NB4 (cell line): ENCODE results near the gene ALDOB.

Experiments used
- DNase-seq: peaks from one replicate; pipeline ENCODE4 v3.0.0; 2010; ENCODE audit warnings: low read depth
- H3K4me3 ChIP-seq: one replicate; pipeline ENCODE4 v1.5.1; 2011; ENCODE audit warnings: mild to moderate bottlenecking, low read depth, low read length, moderate library complexity
- MYC ChIP-seq: IDR thresholded peaks from 2 replicates; pipeline ENCODE4 v1.6.1; 2011; ENCODE audit warnings: low read depth, low read length
- POLR2A ChIP-seq: IDR thresholded peaks from 2 replicates; pipeline ENCODE4 v1.6.1; 2011; ENCODE audit warnings: mild to moderate bottlenecking; ENCODE audit not compliant: insufficient read length; ENCODE audit errors: extremely low read depth
- TF ChIP-seq, protein P1 (sequence below): IDR thresholded peaks from 2 replicates; pipeline ENCODE4 v1.6.1; 2011; ENCODE audit warnings: low read depth, low read length
- TF ChIP-seq, protein P2 (sequence below): IDR thresholded peaks from one replicate; pipeline ENCODE4 v1.5.1; 2012; ENCODE audit warnings: low read depth, low read length

The ALDOB gene

DNA sequence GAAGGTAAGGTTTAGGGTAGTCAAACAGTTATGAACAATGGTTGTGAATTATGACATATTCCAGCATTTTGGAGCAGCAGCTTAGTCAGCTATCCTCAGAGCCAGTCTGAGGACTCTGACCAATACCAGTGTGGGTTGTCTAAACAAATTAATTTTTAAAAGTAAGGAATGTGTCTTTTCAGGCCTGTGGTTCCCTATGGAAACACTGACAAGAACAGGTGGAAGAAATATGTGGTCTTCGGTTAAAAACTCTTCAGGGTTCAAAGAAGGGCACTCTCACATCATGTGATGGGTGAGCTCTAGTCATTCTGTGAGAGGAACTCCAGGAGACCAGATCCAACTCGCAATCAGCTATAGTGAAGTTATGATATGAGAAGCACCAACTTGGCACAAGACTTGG is 33.5 kb upstream of the ALDOB start:
- no peak for DNase-seq
- TF ChIP-seq, protein P1, sequence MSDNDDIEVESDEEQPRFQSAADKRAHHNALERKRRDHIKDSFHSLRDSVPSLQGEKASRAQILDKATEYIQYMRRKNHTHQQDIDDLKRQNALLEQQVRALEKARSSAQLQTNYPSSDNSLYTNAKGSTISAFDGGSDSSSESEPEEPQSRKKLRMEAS, result no peak
- TF ChIP-seq POLR2A, result no peak
- no peak for TF ChIP-seq MYC
- TF ChIP-seq, protein P2, sequence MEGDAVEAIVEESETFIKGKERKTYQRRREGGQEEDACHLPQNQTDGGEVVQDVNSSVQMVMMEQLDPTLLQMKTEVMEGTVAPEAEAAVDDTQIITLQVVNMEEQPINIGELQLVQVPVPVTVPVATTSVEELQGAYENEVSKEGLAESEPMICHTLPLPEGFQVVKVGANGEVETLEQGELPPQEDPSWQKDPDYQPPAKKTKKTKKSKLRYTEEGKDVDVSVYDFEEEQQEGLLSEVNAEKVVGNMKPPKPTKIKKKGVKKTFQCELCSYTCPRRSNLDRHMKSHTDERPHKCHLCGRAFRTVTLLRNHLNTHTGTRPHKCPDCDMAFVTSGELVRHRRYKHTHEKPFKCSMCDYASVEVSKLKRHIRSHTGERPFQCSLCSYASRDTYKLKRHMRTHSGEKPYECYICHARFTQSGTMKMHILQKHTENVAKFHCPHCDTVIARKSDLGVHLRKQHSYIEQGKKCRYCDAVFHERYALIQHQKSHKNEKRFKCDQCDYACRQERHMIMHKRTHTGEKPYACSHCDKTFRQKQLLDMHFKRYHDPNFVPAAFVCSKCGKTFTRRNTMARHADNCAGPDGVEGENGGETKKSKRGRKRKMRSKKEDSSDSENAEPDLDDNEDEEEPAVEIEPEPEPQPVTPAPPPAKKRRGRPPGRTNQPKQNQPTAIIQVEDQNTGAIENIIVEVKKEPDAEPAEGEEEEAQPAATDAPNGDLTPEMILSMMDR, result no peak
- H3K4me3 ChIP-seq, result no peak overlapping the region

DNA sequence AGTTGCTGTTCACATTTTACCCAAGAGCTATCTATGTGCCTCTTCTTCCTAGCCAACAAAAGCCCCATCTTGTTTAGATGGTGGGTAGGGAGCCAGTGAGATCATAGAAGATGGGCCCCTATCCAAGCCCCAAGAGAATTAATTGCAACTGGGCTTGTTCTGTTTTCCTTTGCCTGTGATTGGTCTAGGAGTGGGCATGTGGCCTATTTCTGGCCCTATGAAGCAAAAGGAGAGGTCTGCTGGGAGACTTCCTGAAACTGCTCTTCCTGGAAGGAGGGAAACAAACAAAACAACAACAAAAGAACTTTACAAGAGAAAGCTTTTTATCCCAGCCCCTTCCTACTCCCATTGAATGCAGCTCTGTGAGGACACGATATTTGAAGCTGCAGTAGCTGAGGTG is 32.5 kb upstream of the ALDOB start:
- DNase-seq, result no peak
- TF ChIP-seq, protein P1, result no peak
- TF ChIP-seq, protein P2, result no peak
- TF ChIP-seq MYC (no peak), POLR2A (no peak)
- no peak overlapping the region for H3K4me3 ChIP-seq

DNA sequence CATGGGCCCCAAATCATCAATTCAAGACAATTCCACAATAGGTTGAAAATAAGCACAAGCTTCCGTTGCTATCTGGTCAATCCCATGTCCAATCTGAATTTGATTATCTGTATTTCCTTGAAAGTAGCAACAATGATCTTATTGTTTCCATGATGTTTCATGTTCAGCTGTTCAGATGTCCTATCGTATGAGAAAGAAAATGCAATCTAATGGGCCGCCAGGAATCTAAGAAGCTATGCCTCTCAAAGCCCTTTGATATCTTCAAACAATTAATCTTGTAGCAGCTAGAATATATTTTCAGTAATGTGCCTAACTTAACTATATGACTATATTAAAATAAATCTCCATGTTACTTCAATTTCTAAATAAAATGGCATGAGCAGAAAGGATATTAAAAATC is 32.1 kb upstream of the ALDOB start:
- H3K4me3 ChIP-seq, result no peak overlapping the region
- TF ChIP-seq POLR2A (no peak), MYC (no peak)
- DNase-seq, result no peak

DNA sequence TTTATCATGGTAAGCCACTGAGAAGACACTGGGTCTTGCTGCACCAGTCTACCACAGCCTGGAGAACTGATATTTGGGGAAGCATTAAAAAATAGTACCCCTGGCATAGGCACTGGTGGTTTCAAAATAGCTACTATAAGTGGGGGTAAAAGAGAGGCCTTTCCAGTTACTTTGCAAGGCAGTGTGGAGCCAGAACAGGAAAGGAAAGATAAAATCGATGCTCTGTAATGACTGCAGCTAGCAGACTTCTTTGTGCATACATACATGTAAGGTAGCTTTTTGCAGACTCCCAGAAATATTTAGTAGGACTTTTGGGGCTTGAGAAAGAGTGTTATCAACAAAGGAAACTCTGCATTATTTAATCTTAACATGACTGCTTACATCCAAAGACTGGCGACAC is 31.3 kb upstream of the ALDOB start:
- no peak overlapping the region for H3K4me3 ChIP-seq
- TF ChIP-seq, protein P2, result no peak
- TF ChIP-seq, protein P1, result no peak
- no peak for TF ChIP-seq POLR2A
- TF ChIP-seq MYC, result no peak
- DNase-seq, result no peak

DNA sequence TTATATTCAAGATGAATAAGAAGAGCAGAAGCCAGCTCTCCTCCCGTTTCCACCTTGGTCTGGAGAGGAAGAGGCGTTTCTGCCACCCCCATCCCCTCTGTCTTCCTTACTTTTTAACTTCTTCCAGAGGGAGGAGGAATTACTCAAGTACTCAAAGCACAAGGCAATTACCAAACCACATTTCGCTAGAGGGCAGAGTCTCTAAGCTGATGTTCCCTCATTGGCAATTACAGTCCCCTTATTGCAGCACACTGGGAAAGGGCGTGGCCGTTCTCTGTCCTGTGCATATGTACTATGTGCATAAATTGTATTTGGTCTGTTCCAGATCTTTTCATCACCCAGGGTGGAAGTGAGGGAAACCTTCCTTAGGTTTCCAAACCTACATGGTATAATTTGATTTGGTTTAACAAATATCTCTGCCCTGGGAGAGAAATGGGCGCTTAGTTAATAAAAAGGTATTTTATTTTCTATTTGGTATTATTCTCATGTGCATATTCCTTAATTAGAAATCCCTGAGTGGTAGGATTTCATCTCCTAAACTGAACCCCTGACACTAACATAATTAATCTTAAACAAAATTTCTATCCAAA is 29.8 kb upstream of the ALDOB start:
- TF ChIP-seq, protein P2, result peak; percentile 30
- TF ChIP-seq, protein P1, result no peak
- H3K4me3 ChIP-seq, result no peak overlapping the region
- peak; percentile 66 for DNase-seq

DNA sequence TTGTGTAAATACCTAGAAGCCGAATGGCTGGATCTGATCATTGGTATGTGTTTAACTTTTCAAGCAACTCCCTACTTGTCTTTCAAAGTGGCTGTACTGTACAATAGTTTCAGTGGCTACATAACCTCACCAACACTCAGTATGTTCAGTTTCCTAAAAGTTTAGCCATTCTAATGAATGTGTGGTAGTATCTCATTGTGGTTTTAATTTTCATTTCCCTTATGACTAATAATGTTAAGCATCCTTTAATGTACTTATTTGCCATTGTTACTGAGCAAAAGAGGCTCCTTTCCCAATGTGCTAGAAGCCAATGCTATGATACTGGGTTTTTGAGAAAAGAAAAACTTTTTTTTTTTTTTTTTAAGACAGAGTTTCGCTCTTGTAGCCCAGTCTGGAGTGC is 27.8 kb upstream of the ALDOB start:
- no peak overlapping the region for H3K4me3 ChIP-seq
- TF ChIP-seq, protein P1, result no peak
- TF ChIP-seq POLR2A (no peak), MYC (no peak)
- TF ChIP-seq, protein P2, result no peak
- no peak for DNase-seq
